Keratinocyte (primary cell): Measurements from ENCODE around the gene RNF183.

Source experiments
- EZH2 ChIP-seq: IDR thresholded peaks from one replicate; pipeline ENCODE4 v1.6.1; 2012; ENCODE audit warnings: inconsistent platforms, mild to moderate bottlenecking, low read length, moderate library complexity
- TF ChIP-seq, protein P1 (sequence below), 3 experiments: IDR thresholded peaks in 1 of 3; conservative IDR thresholded peaks in 1 of 3; optimal IDR thresholded peaks in 1 of 3; 2 replicates in 2 of 3; 3 replicates in 1 of 3; pipeline versions ENCODE3 to v1.5.1; 2011; ENCODE audit warnings: low read length in 3 of 3, mild to moderate bottlenecking in 3 of 3, moderate library complexity in 2 of 3, control low read depth in 1 of 3, inconsistent platforms in 1 of 3; ENCODE audit not compliant: insufficient read depth in 2 of 3; ENCODE audit errors: extremely low read depth in 1 of 3

- TF ChIP-seq, protein P1, sequence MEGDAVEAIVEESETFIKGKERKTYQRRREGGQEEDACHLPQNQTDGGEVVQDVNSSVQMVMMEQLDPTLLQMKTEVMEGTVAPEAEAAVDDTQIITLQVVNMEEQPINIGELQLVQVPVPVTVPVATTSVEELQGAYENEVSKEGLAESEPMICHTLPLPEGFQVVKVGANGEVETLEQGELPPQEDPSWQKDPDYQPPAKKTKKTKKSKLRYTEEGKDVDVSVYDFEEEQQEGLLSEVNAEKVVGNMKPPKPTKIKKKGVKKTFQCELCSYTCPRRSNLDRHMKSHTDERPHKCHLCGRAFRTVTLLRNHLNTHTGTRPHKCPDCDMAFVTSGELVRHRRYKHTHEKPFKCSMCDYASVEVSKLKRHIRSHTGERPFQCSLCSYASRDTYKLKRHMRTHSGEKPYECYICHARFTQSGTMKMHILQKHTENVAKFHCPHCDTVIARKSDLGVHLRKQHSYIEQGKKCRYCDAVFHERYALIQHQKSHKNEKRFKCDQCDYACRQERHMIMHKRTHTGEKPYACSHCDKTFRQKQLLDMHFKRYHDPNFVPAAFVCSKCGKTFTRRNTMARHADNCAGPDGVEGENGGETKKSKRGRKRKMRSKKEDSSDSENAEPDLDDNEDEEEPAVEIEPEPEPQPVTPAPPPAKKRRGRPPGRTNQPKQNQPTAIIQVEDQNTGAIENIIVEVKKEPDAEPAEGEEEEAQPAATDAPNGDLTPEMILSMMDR (optimal IDR thresholded peaks at IDR 0.05 in 1 of 3, IDR thresholded peaks at IDR 0.05 in 1 of 3, conservative IDR thresholded peaks at IDR 0.05 in 1 of 3; ENCODE audit: extremely low read depth in 1 of 3, insufficient read depth in 2 of 3, low read length in 3 of 3) = no peak
- no peak for TF ChIP-seq EZH2
Measured at GRCh38 chr9:113319054-113319453, 15.9 kb upstream of the RNF183 start.
